Ishikawa (cell line): ENCODE measurements around the gene CHD2.

Source experiments
- FOXM1 ChIP-seq: IDR thresholded peaks from 2 replicates; pipeline ENCODE4 v1.6.1; 2012; ENCODE audit warnings: low read depth, borderline replicate concordance
- TAF1 ChIP-seq: IDR thresholded peaks from 2 replicates; pipeline ENCODE4 v1.6.1; 2012; ENCODE audit warnings: low read depth, mild to moderate bottlenecking
- TF ChIP-seq, protein P1 (sequence below): IDR thresholded peaks from 2 replicates; pipeline ENCODE4 v1.6.1; 2012
- TF ChIP-seq, protein P2 (sequence below): IDR thresholded peaks from 2 replicates; pipeline ENCODE4 v1.6.1; 2012; ENCODE audit warnings: low read depth, mild to moderate bottlenecking

DNA sequence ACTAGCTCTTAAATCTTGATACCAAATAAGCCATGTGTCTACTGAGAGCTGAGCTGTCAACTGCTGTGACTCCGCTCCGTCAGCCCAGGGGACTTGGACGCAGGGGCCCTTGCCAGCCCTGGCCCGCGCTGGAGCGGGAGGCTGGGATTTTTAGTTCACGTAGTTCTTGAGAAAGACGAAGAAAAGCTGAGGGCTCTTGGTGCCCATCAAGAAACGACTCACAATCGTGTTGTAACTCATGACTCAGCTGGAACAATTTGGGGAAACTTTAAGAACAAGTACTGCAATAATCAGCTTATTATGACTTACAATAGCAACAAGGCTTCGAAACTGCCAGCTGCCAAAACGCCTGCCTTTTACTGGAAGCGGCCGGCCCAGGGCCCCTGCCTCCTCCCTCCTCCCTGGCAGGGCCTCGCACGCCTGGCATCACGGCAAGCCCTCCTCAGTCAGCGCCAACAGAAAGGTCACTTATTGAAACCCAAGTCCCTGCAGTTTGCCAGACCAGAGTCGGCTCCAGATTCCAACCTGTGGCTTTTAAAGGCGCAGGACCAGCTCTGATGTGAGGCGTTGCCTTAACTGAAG is 128.6 kb downstream of the CHD2 start:
- TF ChIP-seq FOXM1 = no peak
- TF ChIP-seq TAF1 = no peak
- TF ChIP-seq, protein P1, sequence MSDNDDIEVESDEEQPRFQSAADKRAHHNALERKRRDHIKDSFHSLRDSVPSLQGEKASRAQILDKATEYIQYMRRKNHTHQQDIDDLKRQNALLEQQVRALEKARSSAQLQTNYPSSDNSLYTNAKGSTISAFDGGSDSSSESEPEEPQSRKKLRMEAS = no peak
- TF ChIP-seq, protein P2, sequence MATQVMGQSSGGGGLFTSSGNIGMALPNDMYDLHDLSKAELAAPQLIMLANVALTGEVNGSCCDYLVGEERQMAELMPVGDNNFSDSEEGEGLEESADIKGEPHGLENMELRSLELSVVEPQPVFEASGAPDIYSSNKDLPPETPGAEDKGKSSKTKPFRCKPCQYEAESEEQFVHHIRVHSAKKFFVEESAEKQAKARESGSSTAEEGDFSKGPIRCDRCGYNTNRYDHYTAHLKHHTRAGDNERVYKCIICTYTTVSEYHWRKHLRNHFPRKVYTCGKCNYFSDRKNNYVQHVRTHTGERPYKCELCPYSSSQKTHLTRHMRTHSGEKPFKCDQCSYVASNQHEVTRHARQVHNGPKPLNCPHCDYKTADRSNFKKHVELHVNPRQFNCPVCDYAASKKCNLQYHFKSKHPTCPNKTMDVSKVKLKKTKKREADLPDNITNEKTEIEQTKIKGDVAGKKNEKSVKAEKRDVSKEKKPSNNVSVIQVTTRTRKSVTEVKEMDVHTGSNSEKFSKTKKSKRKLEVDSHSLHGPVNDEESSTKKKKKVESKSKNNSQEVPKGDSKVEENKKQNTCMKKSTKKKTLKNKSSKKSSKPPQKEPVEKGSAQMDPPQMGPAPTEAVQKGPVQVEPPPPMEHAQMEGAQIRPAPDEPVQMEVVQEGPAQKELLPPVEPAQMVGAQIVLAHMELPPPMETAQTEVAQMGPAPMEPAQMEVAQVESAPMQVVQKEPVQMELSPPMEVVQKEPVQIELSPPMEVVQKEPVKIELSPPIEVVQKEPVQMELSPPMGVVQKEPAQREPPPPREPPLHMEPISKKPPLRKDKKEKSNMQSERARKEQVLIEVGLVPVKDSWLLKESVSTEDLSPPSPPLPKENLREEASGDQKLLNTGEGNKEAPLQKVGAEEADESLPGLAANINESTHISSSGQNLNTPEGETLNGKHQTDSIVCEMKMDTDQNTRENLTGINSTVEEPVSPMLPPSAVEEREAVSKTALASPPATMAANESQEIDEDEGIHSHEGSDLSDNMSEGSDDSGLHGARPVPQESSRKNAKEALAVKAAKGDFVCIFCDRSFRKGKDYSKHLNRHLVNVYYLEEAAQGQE = no peak
